Lung (tissue), 12 donors: ENCODE results near the gene MYO1F. TPM values are rescaled to one million over a fixed set of nuclear protein-coding genes. Genes with fewer than 3 reads are reported as not detected.

Source experiments
- ATAC-seq: fragments of 200-7000 bp; cut with Tn5 transposase; one replicate; pipeline ENCODE4 v1.9.1; 2020; ENCODE audit warnings: moderate number of reproducible peaks; ENCODE audit not compliant: insufficient read depth, low FRiP score
- DNase-seq, 3 donors: peaks; one replicate each; pipeline ENCODE4 v3.0.0-alpha.2; 2013 to 2017
- H3K27ac ChIP-seq, 2 donors: one replicate each; pipeline ENCODE4 v1.5.1; 2013; ENCODE audit warnings: mild to moderate bottlenecking in 2 of 2, moderate library complexity in 2 of 2, control low read depth in 1 of 2, inconsistent platforms in 1 of 2, low read depth in 1 of 2, low read length in 1 of 2
- H3K27me3 ChIP-seq, 3 donors: one replicate each; pipeline ENCODE4 v1.5.1; 2013; ENCODE audit warnings: low read length in 2 of 3; ENCODE audit not compliant: control insufficient read depth in 3 of 3, insufficient read depth in 3 of 3
- H3K36me3 ChIP-seq, 4 donors: one replicate each; pipeline ENCODE4 v1.5.1; 2013; ENCODE audit warnings: low read length in 4 of 4, mild to moderate bottlenecking in 1 of 4, moderate library complexity in 1 of 4; ENCODE audit not compliant: control insufficient read depth in 4 of 4, insufficient read depth in 4 of 4
- H3K4me1 ChIP-seq, 5 donors: one replicate each; pipeline ENCODE4 v1.5.1; 2013; ENCODE audit warnings: low read length in 5 of 5, mild to moderate bottlenecking in 2 of 5, moderate library complexity in 1 of 5; ENCODE audit not compliant: control insufficient read depth in 5 of 5, insufficient read depth in 5 of 5
- H3K4me3 ChIP-seq: one replicate; pipeline ENCODE4 v1.5.1; 2013; ENCODE audit warnings: mild to moderate bottlenecking, control low read depth, moderate library complexity
- H3K9ac ChIP-seq, 2 donors: one replicate each; pipeline ENCODE4 v1.5.1; 2013; ENCODE audit warnings: low read length in 2 of 2, control low read depth in 1 of 2; ENCODE audit not compliant: insufficient read depth in 1 of 2
- H3K9me3 ChIP-seq, 4 donors: one replicate each; pipeline ENCODE4 v1.5.1; 2013; ENCODE audit warnings: low read length in 3 of 4, mild to moderate bottlenecking in 1 of 4, moderate library complexity in 1 of 4; ENCODE audit not compliant: control insufficient read depth in 4 of 4, insufficient read depth in 3 of 4
- WGBS, 2 donors: extraction: QIAGEN DNeasy Blood & Tissue Kit; methylation state at CpG; one replicate each; pipeline ENCODE4 v1.1.7; 2013; 5-methylcytosine and 5-hydroxymethylcytosine counted together
- polyA plus RNA-seq, 2 donors: library from polyadenylated mRNA; stranded (reverse); fragments of 200-250 nt; gene quantifications; one replicate each; pipeline ENCODE4 v1.2.1, GENCODE V29; 2013
- total RNA-seq, 2 donors: library from RNA; depleted of rRNA in 1 of 2; stranded (reverse); fragments of >200 nt in 1 of 2; gene quantifications; one replicate each; pipeline ENCODE4 v1.2.1, GENCODE V29; 2014 to 2021
- TF ChIP-seq, protein P1 (sequence below): IDR thresholded peaks from 2 replicates; pipeline ENCODE4 v1.5.1; 2012; ENCODE audit warnings: mild to moderate bottlenecking; ENCODE audit errors: control extremely low read depth, extremely low read depth
- donor health status: control.
- donor health status: control.
- donor health status: Bipolar disorder and iron deficiency.
- donor health status: healthy.
- donor health status: DM: yes; HTN: yes; CAD: no.

Gene MYO1F
- total and polyA plus RNA-seq, 4 donors: 23.4 to 127 (median 73.2) TPM

DNA sequence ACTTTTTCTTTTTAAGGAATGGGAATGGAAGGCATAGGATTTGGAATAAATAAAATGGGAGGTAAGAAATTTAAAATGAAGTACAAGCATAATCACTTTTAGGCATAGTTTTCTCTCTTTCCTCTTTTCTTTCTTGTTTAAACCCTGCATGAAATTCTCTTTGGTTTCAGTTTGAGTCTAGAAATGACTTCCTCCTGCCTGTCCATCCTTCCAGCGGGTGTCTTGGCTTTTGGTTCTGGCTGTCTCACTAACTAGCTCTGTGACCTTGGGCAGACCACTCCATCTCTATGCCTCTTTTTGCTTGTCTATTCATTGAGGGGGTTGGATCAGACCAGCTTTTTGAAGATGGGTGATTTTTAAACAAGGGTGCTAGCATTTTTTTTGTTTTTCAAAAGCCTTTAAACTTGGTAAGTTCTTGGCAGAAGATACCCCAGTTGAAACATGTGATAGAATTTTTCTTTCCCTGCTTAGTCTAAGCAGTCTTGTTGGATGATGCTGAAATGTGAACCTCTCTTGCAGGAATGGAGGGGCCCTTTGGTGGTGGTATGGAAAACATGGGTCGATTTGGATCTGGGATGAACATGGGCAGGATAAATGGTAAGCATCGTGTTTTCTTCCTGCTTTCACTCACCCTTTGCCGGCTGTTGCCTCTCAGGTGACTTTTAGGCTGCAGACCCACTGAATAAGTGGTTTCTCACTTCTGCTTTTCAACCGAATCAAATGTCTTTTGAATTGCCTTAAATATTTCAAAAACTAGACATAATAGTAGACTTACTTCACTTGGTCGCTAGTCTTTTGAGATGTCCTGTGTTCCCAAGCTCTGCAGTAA, 103.4 kb downstream of the MYO1F start:
- 41 to 66% methylated on average over 6 of the region's 6 CpGs for WGBS, 2 donors
- DNase-seq (no peak), ATAC-seq (no peak)
- Histone ChIP-seq H3K4me1 (peaks cover 0 to 5% (median 0%) of the 10 kb centered on the region in 5 donors), H3K36me3 (peaks cover 30 to 62% (median 55%) of the 10 kb centered on the region in 4 donors), H3K27ac (no peak overlapping the region), H3K9me3 (no peaks in the 10 kb centered on the region), H3K9ac (no peak overlapping the region), H3K4me3 (no peak overlapping the region), H3K27me3 (no peaks in the 10 kb centered on the region)
- TF ChIP-seq, protein P1, sequence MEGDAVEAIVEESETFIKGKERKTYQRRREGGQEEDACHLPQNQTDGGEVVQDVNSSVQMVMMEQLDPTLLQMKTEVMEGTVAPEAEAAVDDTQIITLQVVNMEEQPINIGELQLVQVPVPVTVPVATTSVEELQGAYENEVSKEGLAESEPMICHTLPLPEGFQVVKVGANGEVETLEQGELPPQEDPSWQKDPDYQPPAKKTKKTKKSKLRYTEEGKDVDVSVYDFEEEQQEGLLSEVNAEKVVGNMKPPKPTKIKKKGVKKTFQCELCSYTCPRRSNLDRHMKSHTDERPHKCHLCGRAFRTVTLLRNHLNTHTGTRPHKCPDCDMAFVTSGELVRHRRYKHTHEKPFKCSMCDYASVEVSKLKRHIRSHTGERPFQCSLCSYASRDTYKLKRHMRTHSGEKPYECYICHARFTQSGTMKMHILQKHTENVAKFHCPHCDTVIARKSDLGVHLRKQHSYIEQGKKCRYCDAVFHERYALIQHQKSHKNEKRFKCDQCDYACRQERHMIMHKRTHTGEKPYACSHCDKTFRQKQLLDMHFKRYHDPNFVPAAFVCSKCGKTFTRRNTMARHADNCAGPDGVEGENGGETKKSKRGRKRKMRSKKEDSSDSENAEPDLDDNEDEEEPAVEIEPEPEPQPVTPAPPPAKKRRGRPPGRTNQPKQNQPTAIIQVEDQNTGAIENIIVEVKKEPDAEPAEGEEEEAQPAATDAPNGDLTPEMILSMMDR: no peak

Other genes starting within 250 kb of the MYO1F start
- gene KANK3, start 234.2 kb downstream of the MYO1F start, total RNA-seq: 10 to 100 TPM; 24.2 to 42.3 TPM
- gene KANK3, start 234.2 kb downstream of the MYO1F start, polyA plus RNA-seq: 10 to 100 TPM; 24.0 to 29.1 TPM
- gene ANGPTL4, start 213.3 kb downstream of the MYO1F start, total RNA-seq: 10 to 100 TPM in 1 of 2 donors, 1 to 10 TPM in 1; 4.4 to 14.8 TPM
- gene ANGPTL4, start 213.3 kb downstream of the MYO1F start, polyA plus RNA-seq: 10 to 100 TPM; 10.5 to 96.3 TPM
- gene RAB11B, start 187.1 kb downstream of the MYO1F start, total RNA-seq: 100 to 1,000 TPM; 139 to 148 TPM
- gene RAB11B, start 187.1 kb downstream of the MYO1F start, polyA plus RNA-seq: 100 to 1,000 TPM in 1 of 2 donors, 10 to 100 TPM in 1; 91.1 to 104 TPM
- gene MARCHF2, start 164.1 kb downstream of the MYO1F start, total RNA-seq: 10 to 100 TPM; 26.7 to 62.1 TPM
- 10 to 100 TPM; 33.6 to 81.5 TPM for gene MARCHF2, start 164.1 kb downstream of the MYO1F start, polyA plus RNA-seq
- gene HNRNPM, start 132.5 kb downstream of the MYO1F start, total RNA-seq: 100 to 1,000 TPM; 133 to 194 TPM
- gene HNRNPM, start 132.5 kb downstream of the MYO1F start, polyA plus RNA-seq: 100 to 1,000 TPM in 1 of 2 donors, 10 to 100 TPM in 1; 53.7 to 243 TPM
- gene PRAM1, start 74.8 kb downstream of the MYO1F start, total RNA-seq: 10 to 100 TPM in 1 of 2 donors, 1 to 10 TPM in 1; 8.2 to 18.8 TPM
- gene PRAM1, start 74.8 kb downstream of the MYO1F start, polyA plus RNA-seq: 10 to 100 TPM; 21.3 to 22.8 TPM
- 10 to 100 TPM; 17.7 to 35.7 TPM for gene ZNF414, start 63.3 kb downstream of the MYO1F start, total RNA-seq
- 10 to 100 TPM; 26.2 to 32.8 TPM for gene ZNF414, start 63.3 kb downstream of the MYO1F start, polyA plus RNA-seq
- 10 to 100 TPM; 13.1 to 44.1 TPM for gene ADAMTS10, start 33.3 kb upstream of the MYO1F start, total RNA-seq
- 10 to 100 TPM in 1 of 2 donors, 1 to 10 TPM in 1; 9.1 to 17.5 TPM for gene ADAMTS10, start 33.3 kb upstream of the MYO1F start, polyA plus RNA-seq
- gene NFILZ, start 53.2 kb upstream of the MYO1F start, total RNA-seq: not detected
- not detected for gene NFILZ, start 53.2 kb upstream of the MYO1F start, polyA plus RNA-seq
- not detected for gene ACTL9, start 121.4 kb upstream of the MYO1F start, total RNA-seq
- gene ACTL9, start 121.4 kb upstream of the MYO1F start, polyA plus RNA-seq: not detected
- not detected for gene OR2Z1, start 144.2 kb upstream of the MYO1F start, total RNA-seq
- gene OR2Z1, start 144.2 kb upstream of the MYO1F start, polyA plus RNA-seq: not detected